SK-N-MC (cell line): ENCODE measurements around the gene UBL7.

Experiments
- EZH2 ChIP-seq: fragments of 200-600 bp; sonication (generic); IDR thresholded peaks from one replicate; pipeline ENCODE4 v1.6.1; 2017; ENCODE audit warnings: antibody characterized with exemption
- FOXP2 ChIP-seq: optimal IDR thresholded peaks from 2 replicates; pipeline ENCODE3; 2011; ENCODE audit warnings: mild to moderate bottlenecking, moderate library complexity; ENCODE audit not compliant: insufficient read depth; ENCODE audit errors: extremely low read length, control extremely low read depth
- POLR2AphosphoS5 ChIP-seq: IDR thresholded peaks from 2 replicates; pipeline ENCODE4 v1.6.1; 2012; ENCODE audit warnings: mild to moderate bottlenecking, low read depth, low read length, borderline replicate concordance

DNA sequence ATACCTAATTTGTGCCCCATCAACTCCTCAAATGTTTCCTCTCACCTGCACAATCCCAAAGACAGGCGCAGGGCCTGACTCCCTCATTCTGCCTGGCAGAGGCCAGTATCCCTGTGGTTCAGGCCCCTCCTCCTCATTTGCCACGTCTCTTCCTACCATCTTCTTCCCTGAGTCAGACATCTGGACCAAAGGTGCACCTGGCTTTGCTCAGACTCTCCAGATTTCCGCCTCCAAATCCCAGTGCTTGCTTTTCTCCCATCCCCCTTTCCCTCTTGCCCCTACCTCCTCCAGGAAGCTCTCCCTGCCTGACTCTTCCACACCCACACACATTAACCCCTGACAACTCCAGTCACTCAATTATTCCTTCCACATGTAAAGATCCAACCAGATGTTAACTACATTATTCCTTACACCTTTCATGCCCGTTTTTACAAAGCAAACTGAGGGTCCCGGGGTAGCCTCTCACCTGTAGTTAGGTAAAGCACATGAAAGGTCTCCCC, 46.8 kb downstream of the UBL7 start:
- no peak for TF ChIP-seq EZH2
- no peak for TF ChIP-seq POLR2AphosphoS5
- TF ChIP-seq FOXP2 = no peak
